Testis (tissue), 2 donors: ENCODE data around the gene KLK12.

Experiments
- CTCF ChIP-seq, 3 experiments: fragments of 450-650 bp in 2 of 3; fragments of 200-600 bp in 1 of 3; sonication (generic) in 1 of 3; IDR thresholded peaks; one replicate each; pipeline ENCODE4 v1.5.1; 2016 to 2019; ENCODE audit warnings: antibody characterized with exemption in 3 of 3, mild to moderate bottlenecking in 2 of 3, moderate library complexity in 1 of 3
- POLR2A ChIP-seq: fragments of 450-650 bp; IDR thresholded peaks from one replicate; pipeline ENCODE4 v1.6.1; 2017; ENCODE audit warnings: antibody characterized with exemption, mild to moderate bottlenecking, moderate library complexity

- TF ChIP-seq CTCF (IDR thresholded peaks at IDR 0.05) (no peak), POLR2A (no peak)
Measured at GRCh38 chr19:50992666-50993035, 42.2 kb downstream of the KLK12 start.
